Neuronal stem cell (in vitro differentiated cells): Measurements from ENCODE around the gene SLC25A52.

Experiments used
- DNase-seq: peaks from one replicate; pipeline ENCODE4 v3.0.0-alpha.2; 2013; ENCODE audit warnings: low spot score
- H2AFZ ChIP-seq: one replicate; pipeline ENCODE4 v1.6.1; 2013; ENCODE audit warnings: mild to moderate bottlenecking, low read length, inconsistent platforms
- H2AK5ac ChIP-seq: 2 replicates; pipeline ENCODE4 v1.6.1; 2013; ENCODE audit warnings: low read depth, mild to moderate bottlenecking, inconsistent platforms, low read length, moderate library complexity, mixed read lengths
- H2BK120ac ChIP-seq: 2 replicates; pipeline ENCODE4 v1.6.1; 2013; ENCODE audit warnings: low read depth, mild to moderate bottlenecking, inconsistent platforms, low read length, moderate library complexity, mixed read lengths
- H2BK12ac ChIP-seq: one replicate; pipeline ENCODE4 v1.6.1; 2013; ENCODE audit warnings: low read length, inconsistent platforms
- H2BK15ac ChIP-seq: 2 replicates; pipeline ENCODE4 v1.6.1; 2013; ENCODE audit warnings: mild to moderate bottlenecking, low read length, inconsistent platforms, mixed read lengths
- H2BK5ac ChIP-seq: one replicate; pipeline ENCODE4 v1.6.1; 2013; ENCODE audit warnings: inconsistent platforms, mild to moderate bottlenecking, low read length, moderate library complexity
- H3K14ac ChIP-seq: one replicate; pipeline ENCODE4 v1.6.1; 2013; ENCODE audit warnings: low read length, inconsistent platforms
- H3K18ac ChIP-seq: 2 replicates; pipeline ENCODE4 v1.6.1; 2013; ENCODE audit warnings: low read length, inconsistent platforms
- H3K23ac ChIP-seq: 2 replicates; pipeline ENCODE4 v1.6.1; 2013; ENCODE audit warnings: low read depth, mild to moderate bottlenecking, mixed read lengths, low read length, inconsistent platforms; ENCODE audit not compliant: poor library complexity
- H3K27ac ChIP-seq: replicated peaks from 3 replicates; pipeline ENCODE4 v1.5.1; 2013; ENCODE audit warnings: low read length, inconsistent platforms
- H3K27me3 ChIP-seq, 3 experiments: 2 replicates each; pipeline ENCODE4 v1.6.1; 2013; ENCODE audit warnings: low read length in 3 of 3, mild to moderate bottlenecking in 2 of 3, inconsistent platforms in 1 of 3, low read depth in 1 of 3, mixed read lengths in 1 of 3, moderate library complexity in 1 of 3; ENCODE audit not compliant: control insufficient read depth in 3 of 3, insufficient read depth in 3 of 3
- H3K36me3 ChIP-seq, 2 donors: replicated peaks in 1 of 2; 2 replicates each; pipeline ENCODE4 v1.6.1; 2013; ENCODE audit warnings: low read length in 2 of 2; ENCODE audit not compliant: control insufficient read depth in 2 of 2, insufficient read depth in 2 of 2
- H3K4ac ChIP-seq: 2 replicates; pipeline ENCODE4 v1.6.1; 2013; ENCODE audit warnings: inconsistent platforms, mild to moderate bottlenecking, low read length, moderate library complexity
- H3K4me1 ChIP-seq, 2 donors: 1 replicate in 1 of 2; 2 replicates in 1 of 2; pipeline ENCODE4 v1.6.1; 2013; ENCODE audit warnings: low read length in 2 of 2, low read depth in 1 of 2; ENCODE audit not compliant: control insufficient read depth in 2 of 2, insufficient read depth in 1 of 2
- H3K4me2 ChIP-seq: one replicate; pipeline ENCODE4 v1.6.1; 2013; ENCODE audit warnings: mild to moderate bottlenecking, low read length, inconsistent platforms; ENCODE audit not compliant: insufficient read depth, poor library complexity, severe bottlenecking
- H3K4me3 ChIP-seq, 2 donors: 2 replicates each; pipeline ENCODE4 v1.5.1; 2013; ENCODE audit warnings: low read length in 2 of 2, mild to moderate bottlenecking in 2 of 2, inconsistent platforms in 1 of 2, moderate library complexity in 1 of 2
- H3K79me1 ChIP-seq: one replicate; pipeline ENCODE4 v1.6.1; 2013; ENCODE audit warnings: low read depth, mild to moderate bottlenecking, inconsistent platforms, low read length, moderate library complexity
- H3K9ac ChIP-seq: one replicate; pipeline ENCODE4 v1.6.1; 2013; ENCODE audit warnings: mild to moderate bottlenecking, low read depth, low read length, inconsistent platforms; ENCODE audit not compliant: poor library complexity
- H3K9me3 ChIP-seq, 2 donors: replicated peaks in 1 of 2; 2 replicates each; pipeline versions ENCODE3 to v1.6.1; 2013; ENCODE audit warnings: low read length in 2 of 2, mild to moderate bottlenecking in 2 of 2, inconsistent platforms in 1 of 2, low read depth in 1 of 2, mixed read lengths in 1 of 2, moderate library complexity in 1 of 2; ENCODE audit not compliant: control insufficient read depth in 2 of 2, insufficient read depth in 1 of 2
- H4K8ac ChIP-seq: one replicate; pipeline ENCODE4 v1.6.1; 2013; ENCODE audit warnings: low read depth, mild to moderate bottlenecking, inconsistent platforms, low read length, moderate library complexity
- H4K91ac ChIP-seq: one replicate; pipeline ENCODE4 v1.6.1; 2013; ENCODE audit warnings: low read length, low read depth, mild to moderate bottlenecking, inconsistent platforms; ENCODE audit not compliant: poor library complexity
- WGBS, 2 donors: extraction: QIAGEN DNeasy Blood & Tissue Kit; methylation state at CpG; one replicate each; pipeline ENCODE4 v1.1.7; 2013; ENCODE audit warnings: missing lambda C conversion rate in 2 of 2, mixed read lengths in 1 of 2; ENCODE audit not compliant: insufficient read length in 2 of 2, insufficient replicate concordance in 1 of 2; ENCODE audit errors: extremely low coverage in 2 of 2; 5-methylcytosine and 5-hydroxymethylcytosine counted together

SLC25A52 gene

GRCh38 chr18:31791817-31792579 lies 31.3 kb upstream of the SLC25A52 start:
- H2BK120ac ChIP-seq: no peak overlapping the region
- H3K4me2 ChIP-seq: no peak overlapping the region
- no peak overlapping the region for H3K14ac ChIP-seq

GRCh38 chr18:31789409-31789808 lies 28.7 kb upstream of the SLC25A52 start:
- Histone ChIP-seq H3K9ac (no peak overlapping the region), H3K4me1 (no peaks in the 10 kb centered on the region), H3K27ac (no peak overlapping the region), H3K4me2 (no peak overlapping the region), H4K8ac (no peak overlapping the region), H2BK12ac (no peak overlapping the region), H3K4me3 (no peak overlapping the region), H3K79me1 (no peaks in the 10 kb centered on the region), H3K36me3 (no peaks in the 10 kb centered on the region), H3K27me3 (no peaks in the 10 kb centered on the region), H4K91ac (no peak overlapping the region), H3K18ac (no peak overlapping the region), H3K4ac (no peak overlapping the region), H3K9me3 (no peaks in the 10 kb centered on the region), H3K14ac (no peak overlapping the region), H3K23ac (no peak overlapping the region), H2BK15ac (no peak overlapping the region), H2AFZ (no peak overlapping the region), H2BK120ac (no peak overlapping the region), H2AK5ac (no peak overlapping the region), H2BK5ac (no peak overlapping the region)
- no CpG with 5 or more reads among the region's 10 CpGs for WGBS, 2 donors
- DNase-seq: no peak

More at GRCh38 chr18:31791817-31792579, 31.3 kb upstream of the SLC25A52 start:
- WGBS, 2 donors: no CpG with 5 or more reads among the region's 6 CpGs
- Histone ChIP-seq H3K9me3 (no peaks in the 10 kb centered on the region), H3K18ac (no peak overlapping the region), H2AK5ac (no peak overlapping the region), H3K4me1 (no peaks in the 10 kb centered on the region), H2AFZ (no peak overlapping the region), H3K79me1 (no peaks in the 10 kb centered on the region), H2BK5ac (no peak overlapping the region), H3K36me3 (no peaks in the 10 kb centered on the region), H3K4ac (no peak overlapping the region), H4K8ac (no peak overlapping the region), H3K27ac (no peak overlapping the region), H2BK15ac (no peak overlapping the region), H2BK12ac (no peak overlapping the region), H4K91ac (no peak overlapping the region), H3K27me3 (no peaks in the 10 kb centered on the region), H3K23ac (no peak overlapping the region), H3K4me3 (no peak overlapping the region), H3K9ac (no peak overlapping the region)
- DNase-seq: no peak

GRCh38 chr18:31783059-31783458 lies 22.4 kb upstream of the SLC25A52 start:
- no peak overlapping the region for H3K4me3 ChIP-seq
- H3K9me3 ChIP-seq: peaks cover 4 to 7% of the 10 kb centered on the region in 2 donors
- no peak overlapping the region for H3K23ac ChIP-seq
- WGBS, 2 donors: no CpG with 5 or more reads among the region's 3 CpGs
- no peaks in the 10 kb centered on the region for H3K27me3 ChIP-seq
- H2BK5ac ChIP-seq: no peak overlapping the region
- no peak overlapping the region for H2AFZ ChIP-seq
- no peak overlapping the region for H4K8ac ChIP-seq
- H3K4me1 ChIP-seq: no peaks in the 10 kb centered on the region
- H2BK15ac ChIP-seq: no peak overlapping the region
- no peak overlapping the region for H4K91ac ChIP-seq
- DNase-seq: no peak
- no peak overlapping the region for H3K4ac ChIP-seq
- H2BK12ac ChIP-seq: no peak overlapping the region
- H3K36me3 ChIP-seq: no peaks in the 10 kb centered on the region
- H2AK5ac ChIP-seq: no peak overlapping the region
- H3K79me1 ChIP-seq: no peaks in the 10 kb centered on the region
- H2BK120ac ChIP-seq: no peak overlapping the region
- H3K18ac ChIP-seq: no peak overlapping the region
- no peak overlapping the region for H3K27ac ChIP-seq
- no peak overlapping the region for H3K4me2 ChIP-seq
- no peak overlapping the region for H3K14ac ChIP-seq
- H3K9ac ChIP-seq: no peak overlapping the region

- no peak overlapping the region for H3K9ac ChIP-seq
- no peak overlapping the region for H3K27ac ChIP-seq
- H3K4me1 ChIP-seq: peaks cover 6 to 33% of the 10 kb centered on the region in 2 donors
Measured at GRCh38 chr18:31778391-31778950, 17.8 kb upstream of the SLC25A52 start.

More at GRCh38 chr18:31778391-31778950, 17.8 kb upstream of the SLC25A52 start:
- Histone ChIP-seq H3K36me3 (no peaks in the 10 kb centered on the region), H2BK120ac (no peak overlapping the region), H2BK12ac (no peak overlapping the region), H3K18ac (no peak overlapping the region), H2AFZ (no peak overlapping the region), H4K91ac (no peak overlapping the region), H3K79me1 (no peaks in the 10 kb centered on the region), H3K4ac (no peak overlapping the region), H2BK5ac (no peak overlapping the region), H3K4me2 (no peak overlapping the region), H3K27me3 (no peaks in the 10 kb centered on the region), H4K8ac (no peak overlapping the region), H2AK5ac (no peak overlapping the region), H3K9me3 (peaks cover 7 to 11% of the 10 kb centered on the region in 2 donors), H3K14ac (no peak overlapping the region), H2BK15ac (no peak overlapping the region), H3K4me3 (no peak overlapping the region), H3K23ac (no peak overlapping the region)
- DNase-seq: no peak
